Hematopoietic multipotent progenitor cell treated with erythropoietin and hydrocortisone succinate and interleukin-3 and kit ligand, for 6 days (in vitro differentiated cells): ENCODE results near the gene HNRNPC.
"Not testable (repeated sequence)": the region's sequence is repeated elsewhere in the genome, so short reads cannot be mapped to it uniquely, and the experiment has no call there.

ENCODE experiments used
- DNase-seq: peaks from one replicate; pipeline ENCODE4 v3.0.0-alpha.2; 2015

The HNRNPC gene

GRCh38 chr14:21185491-21185890 lies 83.8 kb downstream of the HNRNPC start:
- peak; percentile 52 for DNase-seq

GRCh38 chr14:21184254-21184653 lies 85.0 kb downstream of the HNRNPC start:
- no peak for DNase-seq

- DNase-seq = no peak
Observed at GRCh38 chr14:21182166-21182565, 87.1 kb downstream of the HNRNPC start.

GRCh38 chr14:21171128-21171527 lies 98.1 kb downstream of the HNRNPC start:
- DNase-seq = no peak

- no peak for DNase-seq
Observed at GRCh38 chr14:21169573-21169972, 99.7 kb downstream of the HNRNPC start.

- DNase-seq = no peak
Observed at GRCh38 chr14:21168055-21168454, 101.2 kb downstream of the HNRNPC start.

- DNase-seq = not testable (repeated sequence)
Observed at GRCh38 chr14:21165670-21166069, 103.6 kb downstream of the HNRNPC start.

- not testable (repeated sequence) for DNase-seq
Observed at GRCh38 chr14:21165002-21165605, 104.1 kb downstream of the HNRNPC start.

GRCh38 chr14:21163871-21164291 lies 105.4 kb downstream of the HNRNPC start:
- no peak for DNase-seq

GRCh38 chr14:21162081-21162480 lies 107.2 kb downstream of the HNRNPC start:
- no peak for DNase-seq

GRCh38 chr14:21160061-21160610 lies 109.1 kb downstream of the HNRNPC start:
- DNase-seq = no peak
